ENCODE results near the gene BIN1.
A peak's percentile ranks its signal among the peaks of the same experiment; 100 is the strongest.

Gene BIN1

DNA sequence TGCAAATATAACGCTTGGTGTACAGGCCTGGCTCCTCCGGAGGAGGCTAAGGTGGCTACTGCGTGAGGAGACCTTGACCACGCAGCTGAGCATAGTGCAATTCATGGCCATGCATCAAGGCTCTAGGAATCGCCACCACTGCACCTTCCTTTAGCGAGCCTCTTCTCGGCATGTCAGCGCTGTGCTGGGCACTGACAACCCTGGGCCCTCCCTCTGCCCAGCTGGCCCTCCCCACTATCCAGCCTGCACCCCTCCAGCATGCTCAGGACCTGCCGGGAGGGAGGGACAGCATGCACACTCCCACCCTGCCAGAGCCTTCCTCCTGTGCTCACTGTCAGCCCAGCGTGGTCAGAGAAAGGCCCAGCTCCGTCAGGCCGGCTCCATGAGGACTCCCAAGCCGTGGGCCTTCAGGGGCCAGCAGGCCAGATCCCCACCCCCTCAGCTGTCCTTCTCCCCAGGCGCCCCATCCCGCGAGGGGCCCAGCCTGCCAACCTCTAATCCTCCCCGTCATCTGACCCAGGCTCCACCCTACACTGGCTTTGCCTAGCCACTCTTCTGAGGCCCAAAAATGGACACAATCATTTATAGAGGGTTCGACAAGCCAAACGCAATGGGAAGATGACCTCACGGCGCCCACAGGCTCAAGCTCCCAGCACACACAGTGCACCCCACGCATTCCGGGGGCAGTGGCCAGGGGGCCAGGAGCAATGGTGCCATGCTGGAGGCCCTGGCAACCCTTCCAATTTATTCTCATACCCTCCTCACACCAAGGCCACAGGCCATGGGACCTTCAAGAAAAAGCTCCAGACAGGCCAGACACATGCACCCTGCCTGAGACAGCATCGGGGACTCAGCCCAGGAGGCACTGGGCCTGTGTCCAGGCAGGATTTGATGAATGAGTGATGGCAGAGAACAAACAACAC lies 3.5 kb downstream of the BIN1 start:
- Histone ChIP-seq H3K4me1 (ENCODE audit: control insufficient read depth, insufficient read depth, low read length) (peaks cover 15% of the 10 kb centered on the region; the same call in 1 of the 2 replicates), H3K9ac (ENCODE audit: low read depth, low read length) (no peak overlapping the region), H3K9me3 (ENCODE audit: control insufficient read depth, insufficient read depth, low read length) (no peaks in the 10 kb centered on the region), H3K36me3 (ENCODE audit: control insufficient read depth, insufficient read depth, low read length) (no peaks in the 10 kb centered on the region), H3K27me3 (ENCODE audit: control insufficient read depth, insufficient read depth, low read length) (peaks cover 17% of the 10 kb centered on the region), H3K4me3 (ENCODE audit: low read depth, low read length) (no peak overlapping the region), H3K27ac (ENCODE audit: low read depth, low read length) (no peak overlapping the region)

DNA sequence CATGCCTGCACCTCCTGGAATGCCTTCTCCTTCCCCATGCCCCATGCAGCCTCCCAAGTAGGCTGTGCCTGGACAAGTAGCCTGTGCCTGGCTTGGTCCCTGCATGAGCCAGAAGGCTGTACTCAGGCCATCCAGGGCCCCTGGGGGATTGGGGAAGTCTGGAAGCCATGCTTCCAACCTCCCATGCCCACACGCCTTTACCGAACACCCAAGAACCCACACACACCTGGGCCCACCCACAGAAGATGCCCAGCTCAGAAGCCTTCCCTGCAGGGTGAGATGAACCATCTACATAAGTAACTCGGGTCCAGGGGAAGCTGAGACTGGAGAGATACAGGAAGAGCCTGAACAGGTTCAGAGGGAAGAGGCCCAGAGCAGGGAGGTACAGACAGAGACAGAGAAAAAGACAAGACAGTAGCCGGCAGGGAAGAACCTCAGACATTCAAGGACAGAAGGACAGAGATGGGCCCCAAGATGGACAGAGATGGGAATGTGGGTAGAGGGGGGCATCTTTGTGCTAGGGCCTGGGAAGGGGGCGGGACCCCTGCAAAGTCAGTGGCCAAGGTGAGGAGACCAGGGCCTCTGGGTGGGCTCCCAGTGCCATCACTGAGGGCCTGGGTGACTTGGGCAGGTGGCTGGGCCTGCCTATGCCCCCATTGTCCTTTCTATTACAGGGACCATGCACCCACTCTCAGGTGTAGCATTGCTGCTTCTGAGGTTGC lies 4.3 kb downstream of the BIN1 start:
- Histone ChIP-seq H3K9ac (ENCODE audit: low read depth, low read length) (no peak overlapping the region), H3K27ac (ENCODE audit: low read depth, low read length) (no peak overlapping the region), H3K36me3 (ENCODE audit: control insufficient read depth, insufficient read depth, low read length) (no peaks in the 10 kb centered on the region), H3K4me1 (ENCODE audit: control insufficient read depth, insufficient read depth, low read length) (peaks cover 9% of the 10 kb centered on the region; the same call in 1 of the 2 replicates), H3K4me3 (ENCODE audit: low read depth, low read length) (no peak overlapping the region), H3K9me3 (ENCODE audit: control insufficient read depth, insufficient read depth, low read length) (no peaks in the 10 kb centered on the region), H3K27me3 (ENCODE audit: control insufficient read depth, insufficient read depth, low read length) (peaks cover 9% of the 10 kb centered on the region)

DNA sequence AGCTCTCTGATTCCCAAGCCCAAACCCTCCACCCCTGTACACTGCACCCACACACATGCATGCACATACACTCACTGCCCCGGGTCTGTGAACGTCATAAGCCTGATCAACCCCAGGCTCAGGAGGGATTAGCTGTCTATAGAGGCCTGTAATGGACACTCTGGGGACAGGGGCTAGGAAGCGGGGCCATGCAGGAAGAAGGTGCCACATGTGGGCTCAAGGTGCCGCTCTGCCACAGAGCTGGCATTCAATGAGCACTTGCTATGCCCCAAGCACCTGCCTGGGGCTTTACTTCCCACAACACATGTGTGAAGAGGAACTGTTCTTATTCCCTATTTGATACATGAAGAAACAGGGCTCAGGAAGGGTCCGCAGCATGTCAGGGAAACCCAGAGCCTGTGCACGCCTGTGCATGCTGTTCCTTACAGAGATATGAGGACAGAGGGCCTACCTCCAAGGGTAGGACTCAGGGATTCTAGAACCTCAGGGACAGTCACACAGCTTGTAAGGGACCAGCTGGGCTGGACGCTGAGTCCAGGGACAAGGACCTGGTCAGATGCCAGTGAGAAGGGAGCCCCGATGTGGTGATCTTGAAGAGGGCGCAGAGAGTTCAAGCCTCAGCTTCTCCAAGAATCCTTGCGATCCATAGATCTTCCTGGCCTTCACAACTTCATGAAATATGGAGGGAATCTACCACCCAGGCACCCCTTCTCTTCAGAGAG lies 5.0 kb downstream of the BIN1 start:
- Histone ChIP-seq H3K27ac (ENCODE audit: low read depth, low read length) (no peak overlapping the region), H3K9me3 (ENCODE audit: control insufficient read depth, insufficient read depth, low read length) (no peaks in the 10 kb centered on the region), H3K4me1 (ENCODE audit: control insufficient read depth, insufficient read depth, low read length) (peaks cover 7% of the 10 kb centered on the region; the same call in 1 of the 2 replicates), H3K27me3 (ENCODE audit: control insufficient read depth, insufficient read depth, low read length) (peaks cover 9% of the 10 kb centered on the region; the same call in 1 of the 2 replicates), H3K36me3 (ENCODE audit: control insufficient read depth, insufficient read depth, low read length) (no peaks in the 10 kb centered on the region), H3K9ac (ENCODE audit: low read depth, low read length) (no peak overlapping the region), H3K4me3 (ENCODE audit: low read depth, low read length) (no peak overlapping the region)

GRCh38 chr2:127101048-127101611 lies 5.8 kb downstream of the BIN1 start:
- no peaks in the 10 kb centered on the region for H3K9me3 ChIP-seq (ENCODE audit: control insufficient read depth, insufficient read depth, low read length)
- H3K4me3 ChIP-seq (ENCODE audit: low read depth, low read length), result no peak overlapping the region
- no peak overlapping the region for H3K27ac ChIP-seq (ENCODE audit: low read depth, low read length)
- H3K9ac ChIP-seq (ENCODE audit: low read depth, low read length), result no peak overlapping the region
- peaks cover 7% of the 10 kb centered on the region; the same call in 1 of the 2 replicates for H3K4me1 ChIP-seq (ENCODE audit: control insufficient read depth, insufficient read depth, low read length)
- H3K36me3 ChIP-seq (ENCODE audit: control insufficient read depth, insufficient read depth, low read length), result no peaks in the 10 kb centered on the region
- peaks cover 4% of the 10 kb centered on the region; the same call in 1 of the 2 replicates for H3K27me3 ChIP-seq (ENCODE audit: control insufficient read depth, insufficient read depth, low read length)

GRCh38 chr2:127100251-127101047 lies 6.5 kb downstream of the BIN1 start:
- no peaks in the 10 kb centered on the region for H3K36me3 ChIP-seq (ENCODE audit: control insufficient read depth, insufficient read depth, low read length)
- no peak overlapping the region for H3K9ac ChIP-seq (ENCODE audit: low read depth, low read length)
- peaks cover 10% of the 10 kb centered on the region; the same call in 1 of the 2 replicates for H3K4me1 ChIP-seq (ENCODE audit: control insufficient read depth, insufficient read depth, low read length)
- H3K27ac ChIP-seq (ENCODE audit: low read depth, low read length), result peak overlapping the region; percentile 9
- H3K4me3 ChIP-seq (ENCODE audit: low read depth, low read length), result no peak overlapping the region
- H3K9me3 ChIP-seq (ENCODE audit: control insufficient read depth, insufficient read depth, low read length), result no peaks in the 10 kb centered on the region
- no peaks in the 10 kb centered on the region for H3K27me3 ChIP-seq (ENCODE audit: control insufficient read depth, insufficient read depth, low read length)

DNA sequence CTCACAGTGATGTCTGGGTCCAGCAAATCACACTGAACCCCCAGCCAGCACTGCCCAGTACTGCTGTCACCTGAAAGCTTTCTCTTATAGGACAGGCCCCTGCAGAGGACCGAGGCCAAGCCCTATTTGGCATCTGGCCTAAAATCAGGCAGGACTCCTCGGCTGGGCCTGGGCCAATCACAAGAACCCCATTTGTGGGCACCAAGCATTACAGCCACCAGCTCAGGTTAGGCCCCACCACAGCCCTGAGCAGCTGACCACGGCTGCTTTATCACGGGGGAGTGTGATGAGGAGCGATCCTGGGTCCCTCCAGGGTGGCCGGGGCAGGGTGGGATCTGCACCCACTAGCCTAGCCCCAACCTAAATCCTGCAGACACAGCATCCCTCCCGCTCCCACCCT lies 8.2 kb downstream of the BIN1 start:
- Histone ChIP-seq H3K27me3 (ENCODE audit: control insufficient read depth, insufficient read depth, low read length) (no peaks in the 10 kb centered on the region), H3K9me3 (ENCODE audit: control insufficient read depth, insufficient read depth, low read length) (no peaks in the 10 kb centered on the region), H3K9ac (ENCODE audit: low read depth, low read length) (no peak overlapping the region), H3K4me1 (ENCODE audit: control insufficient read depth, insufficient read depth, low read length) (peaks cover 4% of the 10 kb centered on the region; the same call in 1 of the 2 replicates), H3K27ac (ENCODE audit: low read depth, low read length) (no peak overlapping the region), H3K4me3 (ENCODE audit: low read depth, low read length) (no peak overlapping the region), H3K36me3 (ENCODE audit: control insufficient read depth, insufficient read depth, low read length) (no peaks in the 10 kb centered on the region)

- Histone ChIP-seq H3K27me3 (ENCODE audit: control insufficient read depth, insufficient read depth, low read length) (no peaks in the 10 kb centered on the region), H3K4me1 (ENCODE audit: control insufficient read depth, insufficient read depth, low read length) (peaks cover 9% of the 10 kb centered on the region; the same call in 1 of the 2 replicates), H3K36me3 (ENCODE audit: control insufficient read depth, insufficient read depth, low read length) (no peaks in the 10 kb centered on the region), H3K9ac (ENCODE audit: low read depth, low read length) (no peak overlapping the region), H3K27ac (ENCODE audit: low read depth, low read length) (no peak overlapping the region), H3K9me3 (ENCODE audit: control insufficient read depth, insufficient read depth, low read length) (no peaks in the 10 kb centered on the region), H3K4me3 (ENCODE audit: low read depth, low read length) (no peak overlapping the region)
These were observed 8.9 kb downstream of the BIN1 start for GRCh38 chr2:127097841-127098651.

DNA sequence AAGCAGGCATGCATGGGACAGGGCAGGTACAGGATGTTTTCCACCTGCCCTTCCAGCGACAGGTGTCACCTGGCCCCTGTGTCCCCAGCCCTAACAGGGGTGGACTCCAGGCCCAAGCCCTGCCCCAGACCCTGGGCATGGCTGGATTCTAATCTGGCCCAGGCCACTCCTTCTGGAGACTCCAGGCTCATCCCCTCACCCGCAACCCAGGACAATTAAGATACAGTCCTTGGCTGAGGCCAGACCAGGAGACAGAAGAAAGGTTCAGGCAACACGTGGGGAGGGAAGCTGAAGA lies 9.5 kb downstream of the BIN1 start:
- Histone ChIP-seq H3K27ac (ENCODE audit: low read depth, low read length) (no peak overlapping the region), H3K27me3 (ENCODE audit: control insufficient read depth, insufficient read depth, low read length) (no peaks in the 10 kb centered on the region), H3K9me3 (ENCODE audit: control insufficient read depth, insufficient read depth, low read length) (no peaks in the 10 kb centered on the region), H3K4me1 (ENCODE audit: control insufficient read depth, insufficient read depth, low read length) (peaks cover 9% of the 10 kb centered on the region; the same call in 1 of the 2 replicates), H3K9ac (ENCODE audit: low read depth, low read length) (no peak overlapping the region), H3K36me3 (ENCODE audit: control insufficient read depth, insufficient read depth, low read length) (no peaks in the 10 kb centered on the region), H3K4me3 (ENCODE audit: low read depth, low read length) (no peak overlapping the region)

GRCh38 chr2:127096718-127097470 lies 10.1 kb downstream of the BIN1 start:
- Histone ChIP-seq H3K9me3 (ENCODE audit: control insufficient read depth, insufficient read depth, low read length) (no peaks in the 10 kb centered on the region), H3K9ac (ENCODE audit: low read depth, low read length) (no peak overlapping the region), H3K4me3 (ENCODE audit: low read depth, low read length) (no peak overlapping the region), H3K4me1 (ENCODE audit: control insufficient read depth, insufficient read depth, low read length) (peaks cover 9% of the 10 kb centered on the region; the same call in 1 of the 2 replicates), H3K27ac (ENCODE audit: low read depth, low read length) (no peak overlapping the region), H3K36me3 (ENCODE audit: control insufficient read depth, insufficient read depth, low read length) (no peaks in the 10 kb centered on the region), H3K27me3 (ENCODE audit: control insufficient read depth, insufficient read depth, low read length) (no peaks in the 10 kb centered on the region)

Measured in HUES48 (cell line).